Activated CD4-positive, alpha-beta T cell treated with anti-CD3 and anti-CD28 coated beads, Interleukin-2, Interleukin-4, amounts not matched to agents 100 ng/mL and 50 ng/mL, durations not matched to agents 16 hours and 8 hours (primary cell): ENCODE measurements around the gene TAGLN3.
"Not testable (repeated sequence)": the region's sequence is repeated elsewhere in the genome, so short reads cannot be mapped to it uniquely, and the experiment has no call there.

Experiments
- DNase-seq: peaks from one replicate; pipeline ENCODE4 v3.0.0-alpha.2; 2020; ENCODE audit warnings: low spot score

TAGLN3 gene

GRCh38 chr3:112010636-112011035 lies 11.9 kb downstream of the TAGLN3 start:
- DNase-seq, result no peak

- no peak for DNase-seq
These were observed 12.7 kb downstream of the TAGLN3 start for GRCh38 chr3:112011376-112011940.

- no peak for DNase-seq
These were observed 13.7 kb downstream of the TAGLN3 start for GRCh38 chr3:112012205-112012992.

- DNase-seq, result peak; percentile 73
These were observed 14.5 kb downstream of the TAGLN3 start for GRCh38 chr3:112013058-112013783.

- DNase-seq, result no peak
These were observed 15.0 kb downstream of the TAGLN3 start for GRCh38 chr3:112013784-112014143.

GRCh38 chr3:112017091-112017490 lies 18.4 kb downstream of the TAGLN3 start:
- no peak for DNase-seq

- DNase-seq, result no peak
These were observed 20.0 kb downstream of the TAGLN3 start for GRCh38 chr3:112018712-112019111.

GRCh38 chr3:112019716-112020115 lies 21.0 kb downstream of the TAGLN3 start:
- no peak for DNase-seq

GRCh38 chr3:112020674-112021085 lies 22.0 kb downstream of the TAGLN3 start:
- DNase-seq, result no peak

GRCh38 chr3:112027142-112027541 lies 28.4 kb downstream of the TAGLN3 start:
- no peak for DNase-seq

GRCh38 chr3:112027826-112028225 lies 29.1 kb downstream of the TAGLN3 start:
- DNase-seq, result no peak

GRCh38 chr3:112030901-112031300 lies 32.2 kb downstream of the TAGLN3 start:
- DNase-seq, result no peak

GRCh38 chr3:112032098-112032731 lies 33.5 kb downstream of the TAGLN3 start:
- DNase-seq, result no peak

- no peak for DNase-seq
These were observed 35.7 kb downstream of the TAGLN3 start, which contains the start of gene TMPRSS7 for GRCh38 chr3:112034436-112034835. TMPRSS7 (plus strand) TSS chr3:112034736; CDS start chr3:112034846, 110 bp downstream.

GRCh38 chr3:112035241-112035640 lies 36.5 kb downstream of the TAGLN3 start:
- no peak for DNase-seq

GRCh38 chr3:112037194-112037593 lies 38.5 kb downstream of the TAGLN3 start:
- not testable (repeated sequence) for DNase-seq

- DNase-seq, result no peak
These were observed 40.1 kb downstream of the TAGLN3 start for GRCh38 chr3:112038863-112039262.

- DNase-seq, result no peak
These were observed 42.6 kb downstream of the TAGLN3 start for GRCh38 chr3:112041321-112041720.

GRCh38 chr3:112042842-112043280 lies 44.1 kb downstream of the TAGLN3 start:
- no peak for DNase-seq

GRCh38 chr3:112043621-112044201 lies 45.0 kb downstream of the TAGLN3 start:
- DNase-seq, result peak; percentile 76

- no peak for DNase-seq
These were observed 47.9 kb downstream of the TAGLN3 start for GRCh38 chr3:112046599-112046998.

GRCh38 chr3:112047264-112047663 lies 48.5 kb downstream of the TAGLN3 start:
- DNase-seq, result peak; percentile 5
